GM10266 (cell line): ENCODE data around the gene HOGA1.

Experiments used
- DNase-seq: peaks from one replicate; pipeline ENCODE4 v3.0.0; 2012; ENCODE audit errors: extremely low spot score
- TF ChIP-seq, protein P1 (sequence below): IDR thresholded peaks from 2 replicates; pipeline ENCODE4 v1.5.1; 2012; ENCODE audit warnings: mild to moderate bottlenecking, low read depth; ENCODE audit not compliant: control insufficient read depth, insufficient read depth; ENCODE audit errors: missing control alignments

HOGA1 gene

DNA sequence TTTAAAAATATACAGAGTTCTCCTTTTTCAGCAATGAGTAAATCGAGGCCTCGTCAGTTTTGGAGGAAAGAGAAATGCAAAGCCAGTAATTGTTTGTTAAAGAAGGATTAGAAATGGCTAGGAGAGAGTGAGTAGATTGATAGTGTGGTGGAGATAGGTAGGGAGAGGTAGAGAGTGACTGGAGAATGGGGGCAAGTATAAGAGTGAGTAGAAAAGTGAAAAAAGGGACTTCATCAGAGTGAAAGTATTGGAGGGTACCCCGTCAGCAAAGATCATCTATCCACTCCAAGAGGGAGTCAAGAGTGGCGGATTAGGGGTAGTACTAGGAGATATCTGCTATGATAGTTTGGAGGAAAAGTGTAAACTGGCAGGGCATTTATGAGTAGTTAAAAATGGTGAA lies 20.9 kb upstream of the HOGA1 start:
- DNase-seq: no peak
- TF ChIP-seq, protein P1, sequence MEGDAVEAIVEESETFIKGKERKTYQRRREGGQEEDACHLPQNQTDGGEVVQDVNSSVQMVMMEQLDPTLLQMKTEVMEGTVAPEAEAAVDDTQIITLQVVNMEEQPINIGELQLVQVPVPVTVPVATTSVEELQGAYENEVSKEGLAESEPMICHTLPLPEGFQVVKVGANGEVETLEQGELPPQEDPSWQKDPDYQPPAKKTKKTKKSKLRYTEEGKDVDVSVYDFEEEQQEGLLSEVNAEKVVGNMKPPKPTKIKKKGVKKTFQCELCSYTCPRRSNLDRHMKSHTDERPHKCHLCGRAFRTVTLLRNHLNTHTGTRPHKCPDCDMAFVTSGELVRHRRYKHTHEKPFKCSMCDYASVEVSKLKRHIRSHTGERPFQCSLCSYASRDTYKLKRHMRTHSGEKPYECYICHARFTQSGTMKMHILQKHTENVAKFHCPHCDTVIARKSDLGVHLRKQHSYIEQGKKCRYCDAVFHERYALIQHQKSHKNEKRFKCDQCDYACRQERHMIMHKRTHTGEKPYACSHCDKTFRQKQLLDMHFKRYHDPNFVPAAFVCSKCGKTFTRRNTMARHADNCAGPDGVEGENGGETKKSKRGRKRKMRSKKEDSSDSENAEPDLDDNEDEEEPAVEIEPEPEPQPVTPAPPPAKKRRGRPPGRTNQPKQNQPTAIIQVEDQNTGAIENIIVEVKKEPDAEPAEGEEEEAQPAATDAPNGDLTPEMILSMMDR: no peak

DNA sequence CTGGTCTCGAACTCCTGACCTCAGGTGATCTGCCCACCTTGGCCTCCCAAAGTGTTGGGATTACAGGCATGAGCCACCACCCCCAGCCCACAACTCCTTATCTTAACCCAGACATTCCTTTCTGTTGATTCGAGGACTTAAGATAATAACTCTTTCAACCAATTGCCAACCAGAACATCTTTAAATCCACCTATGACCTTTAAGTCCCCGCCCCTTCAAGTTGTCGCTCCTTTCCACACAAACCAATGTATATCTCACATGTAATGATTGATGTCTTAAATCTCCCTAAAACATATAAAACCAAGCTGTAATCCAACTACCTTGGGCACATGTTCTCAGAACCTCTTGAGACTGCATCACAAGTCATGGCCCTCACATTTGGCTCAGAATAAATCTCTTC lies 19.4 kb upstream of the HOGA1 start:
- TF ChIP-seq, protein P1: no peak
- DNase-seq: no peak

DNA sequence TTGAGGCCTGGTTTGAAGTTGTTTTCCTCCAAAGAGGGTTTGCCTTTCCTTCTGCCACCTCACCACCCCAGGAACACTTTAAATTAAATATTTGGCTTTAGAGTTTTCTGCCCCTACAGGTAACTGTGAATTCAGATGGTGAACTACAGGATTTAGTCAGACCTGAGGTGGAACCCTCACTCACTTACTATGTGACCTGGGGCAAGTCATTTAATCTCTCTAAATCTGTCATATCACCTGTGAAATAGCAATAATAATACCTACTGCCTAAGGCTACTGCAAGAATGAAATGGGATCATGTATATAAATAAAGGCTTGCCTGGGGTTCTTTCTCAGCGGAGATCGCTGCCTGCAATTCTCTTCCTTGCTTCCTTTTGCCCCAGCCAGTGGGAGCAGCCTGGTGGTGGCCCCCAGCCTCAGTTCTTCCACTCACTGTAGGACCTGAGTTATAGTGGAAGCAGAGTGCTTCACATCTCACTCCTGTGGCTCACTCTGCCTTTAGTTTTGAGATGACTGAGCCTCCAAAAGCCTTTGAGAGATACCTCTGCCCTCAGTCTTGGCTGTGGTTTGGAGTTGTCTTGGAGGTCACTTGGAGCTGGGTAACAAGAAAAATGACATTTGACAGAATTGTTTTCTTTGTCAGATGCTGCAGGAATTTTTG lies 17.7 kb upstream of the HOGA1 start:
- DNase-seq: no peak
- TF ChIP-seq, protein P1: no peak

DNA sequence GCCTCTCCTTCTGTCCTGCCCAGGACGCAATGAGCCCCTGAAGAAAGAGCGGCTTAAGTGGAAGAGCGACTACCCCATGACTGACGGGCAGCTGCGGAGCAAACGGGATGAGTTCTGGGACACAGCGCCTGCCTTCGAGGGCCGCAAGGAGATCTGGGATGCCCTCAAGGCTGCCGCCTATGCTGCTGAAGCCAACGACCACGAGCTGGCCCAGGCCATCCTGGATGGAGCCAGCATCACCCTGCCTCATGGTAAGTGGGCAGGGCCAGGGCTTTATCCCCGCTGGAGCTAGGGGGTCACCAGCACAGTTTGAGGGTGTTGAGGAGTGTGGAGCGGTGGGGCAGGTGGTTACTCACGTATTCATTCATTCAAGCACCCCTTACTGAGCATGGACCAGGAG lies 16.3 kb upstream of the HOGA1 start:
- DNase-seq: no peak
- TF ChIP-seq, protein P1: no peak

DNA sequence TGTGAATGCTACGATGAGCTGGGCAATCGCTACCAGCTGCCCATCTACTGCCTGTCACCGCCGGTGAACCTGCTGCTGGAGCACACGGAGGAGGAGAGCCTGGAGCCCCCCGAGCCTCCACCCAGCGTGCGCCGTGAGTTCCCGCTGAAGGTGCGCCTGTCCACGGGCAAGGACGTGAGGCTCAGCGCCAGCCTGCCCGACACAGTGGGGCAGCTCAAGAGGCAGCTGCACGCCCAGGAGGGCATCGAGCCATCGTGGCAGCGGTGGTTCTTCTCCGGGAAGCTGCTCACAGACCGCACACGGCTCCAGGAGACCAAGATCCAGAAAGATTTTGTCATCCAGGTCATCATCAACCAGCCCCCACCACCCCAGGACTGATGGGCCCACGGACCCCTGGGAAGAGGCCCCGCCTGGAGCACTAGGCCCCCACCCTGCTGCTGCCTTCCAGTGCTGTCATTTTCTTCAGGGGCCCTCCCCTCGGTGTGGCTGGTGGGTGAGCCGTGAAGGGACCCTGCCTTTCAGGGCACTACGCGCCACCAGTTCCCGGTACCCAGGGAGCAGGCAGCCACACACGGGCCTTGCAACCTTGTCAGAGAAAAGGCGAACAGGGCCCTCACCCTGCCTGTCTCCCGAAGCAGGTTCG lies 13.9 kb upstream of the HOGA1 start:
- DNase-seq: no peak
- TF ChIP-seq, protein P1: no peak

DNA sequence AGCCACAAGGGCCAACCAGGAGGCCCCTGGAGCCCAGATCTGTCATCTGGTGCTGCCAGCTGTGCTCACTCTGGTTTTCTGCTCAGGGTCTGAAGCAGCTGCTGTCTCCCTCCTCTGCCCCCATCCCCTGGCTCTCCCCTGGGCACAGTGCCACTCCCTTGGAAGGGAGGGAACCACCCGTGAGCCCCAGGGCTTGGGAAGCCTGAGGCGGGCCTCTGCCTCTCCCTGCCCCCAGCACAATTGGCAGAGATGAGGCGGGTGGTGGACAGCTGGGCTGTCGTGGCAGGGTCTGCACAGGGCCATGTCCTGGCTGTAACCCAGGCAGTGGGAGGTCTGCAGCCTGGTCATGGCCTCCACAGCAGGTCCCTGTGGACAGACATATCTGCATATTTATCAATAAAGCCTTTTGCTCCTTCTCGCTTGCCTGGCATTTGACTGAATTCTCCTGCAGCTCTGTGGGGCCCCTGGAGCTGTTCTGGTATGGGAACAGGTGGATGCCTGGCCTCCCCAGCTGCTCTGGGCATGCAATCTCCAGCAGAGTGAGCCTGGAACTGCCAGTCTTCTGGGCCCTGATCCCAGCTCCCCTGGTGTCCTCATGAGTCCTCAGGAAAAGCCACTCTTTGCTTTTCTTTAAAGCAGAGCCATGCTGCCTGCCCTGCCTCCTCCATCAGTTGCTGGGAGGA lies 13.3 kb upstream of the HOGA1 start:
- DNase-seq: no peak
- TF ChIP-seq, protein P1: no peak

DNA sequence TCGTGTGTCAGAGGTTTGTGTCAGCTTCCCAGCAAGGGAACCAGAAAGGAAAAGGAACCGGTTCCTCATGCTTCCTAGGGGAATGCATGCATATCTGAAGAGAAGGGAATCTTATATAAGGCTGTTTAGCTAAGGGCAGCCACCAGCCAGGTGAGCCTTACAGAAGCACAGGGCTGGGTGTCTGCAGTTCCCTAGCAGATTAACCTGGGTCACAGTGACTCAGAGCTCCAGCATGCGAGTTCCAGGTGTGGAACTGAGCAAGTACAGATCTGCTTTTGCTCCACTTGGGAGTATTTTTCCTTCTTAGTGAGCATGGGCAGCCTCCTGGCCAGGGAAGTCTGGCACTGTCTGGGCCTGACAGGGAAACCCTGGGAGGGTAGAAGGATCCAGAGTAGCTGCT lies 12.6 kb upstream of the HOGA1 start:
- TF ChIP-seq, protein P1: no peak
- DNase-seq: no peak
